ENCODE data around the gene MRM3. TPM values are rescaled to one million over a fixed set of nuclear protein-coding genes. Genes with fewer than 3 reads are reported as not detected.
"Not testable (repeated sequence)": the region's sequence is repeated elsewhere in the genome, so short reads cannot be mapped to it uniquely, and the experiment has no call there.

Gene MRM3
- total RNA-seq, 2 experiments from 2014 or later: 20.6 to 31.4 TPM

DNA sequence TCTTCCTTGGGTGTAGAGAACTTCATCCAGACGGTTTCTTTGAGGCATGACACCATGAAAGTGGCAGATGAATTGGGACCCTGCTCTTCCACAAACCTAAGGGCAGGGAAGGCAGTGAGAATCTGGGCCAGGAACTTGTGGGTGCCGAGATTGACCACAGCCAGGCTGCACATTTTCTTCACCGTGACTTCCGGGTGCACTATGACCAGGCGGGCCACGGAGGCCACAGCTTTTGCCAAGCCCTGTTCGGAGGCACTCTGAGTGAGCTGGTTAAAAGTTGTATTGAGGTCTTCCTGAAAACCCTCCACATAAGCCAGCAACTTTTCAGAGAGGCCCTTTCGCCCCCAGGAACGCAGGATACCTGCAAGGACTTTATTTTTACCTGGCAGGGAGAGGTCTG, 36.0 kb upstream of the MRM3 start:
- ATAC-seq: no peak
- Mint-ChIP-seq H3K36me3 (ENCODE audit: low read depth) (peaks cover 86% of the 10 kb centered on the region), H3K27ac (no peak overlapping the region), H3K4me1 (peaks cover 33% of the 10 kb centered on the region), H3K9me3 (ENCODE audit: low read depth) (peaks cover 4% of the 10 kb centered on the region), H3K4me3 (no peak overlapping the region), H3K27me3 (no peaks in the 10 kb centered on the region)
- intact Hi-C loops (cut with DNase I, micrococcal nuclease): no loop called here
- ChIA-PET POLR2A (no interaction called here), CTCF (interaction anchor here (0.8 to 1.3 kb wide), 2 partner anchors 25 to 36 kb away, joined by 3 read pairs; partner anchors contain the start of genes GLOD4 and MRM3)
- no peak for DNase-seq

DNA sequence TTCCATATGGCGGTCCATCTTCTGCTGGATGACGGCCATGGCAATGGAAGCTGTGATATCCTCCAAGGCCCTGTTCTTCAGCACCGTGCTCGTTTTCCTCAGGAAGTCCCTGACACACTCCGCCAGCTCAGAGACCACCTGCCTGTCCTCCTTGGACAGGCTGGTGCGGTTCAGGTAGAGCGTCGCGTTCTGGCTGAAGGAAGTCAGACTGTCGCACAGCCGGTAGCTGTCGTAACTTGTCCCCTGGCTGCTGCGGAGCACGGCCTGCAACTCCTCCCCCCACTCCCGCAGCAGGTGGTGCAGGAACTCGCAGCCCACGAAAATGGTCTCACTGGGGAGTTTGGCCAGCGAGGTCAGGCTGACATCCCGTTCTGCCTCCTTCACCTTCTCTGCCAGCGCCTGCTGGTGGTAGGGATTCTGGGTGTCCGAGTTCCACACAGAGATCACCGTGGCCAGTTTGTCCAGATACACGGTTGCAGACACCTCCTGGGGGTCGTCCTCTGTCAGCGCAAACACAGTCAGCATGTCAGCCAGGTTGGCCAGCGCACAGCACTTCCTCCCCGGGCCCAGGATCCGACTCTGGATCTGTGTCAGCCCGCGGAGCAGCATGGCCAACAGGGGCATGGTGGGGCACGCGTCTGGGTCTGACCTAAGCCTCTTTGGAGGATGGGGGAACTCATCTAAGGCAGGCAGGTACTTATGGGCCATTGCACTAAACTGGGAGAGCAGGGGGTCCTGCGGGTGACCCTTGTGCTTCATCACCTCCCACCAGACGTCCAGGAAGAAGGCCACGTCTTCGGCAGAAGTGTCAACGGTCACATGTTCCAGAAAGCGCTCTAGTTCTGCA, 35.1 kb upstream of the MRM3 start:
- POLR2A ChIA-PET: interaction anchor here (0.5 kb wide), 1 partner anchor 11 kb away, joined by 4 read pairs; no protein-coding TSS in a partner anchor
- Mint-ChIP-seq H3K4me3 (no peak overlapping the region), H3K27ac (no peak overlapping the region), H3K4me1 (peaks cover 31% of the 10 kb centered on the region), H3K27me3 (no peaks in the 10 kb centered on the region), H3K36me3 (ENCODE audit: low read depth) (peaks cover 82% of the 10 kb centered on the region), H3K9me3 (ENCODE audit: low read depth) (peaks cover 4% of the 10 kb centered on the region)
- CTCF ChIA-PET: interaction anchor here (1.3 kb wide), 1 partner anchor 35 kb away, joined by 3 read pairs; the partner anchor contains the start of genes GLOD4 and MRM3
- no peak for DNase-seq
- no peak for ATAC-seq
- intact Hi-C loops (cut with DNase I, micrococcal nuclease): no loop called here

- CTCF ChIA-PET; H3K27me3 Mint-ChIP-seq; H3K9me3 Mint-ChIP-seq (ENCODE audit: low read depth); DNase-seq; H3K4me3 Mint-ChIP-seq; ATAC-seq; intact Hi-C loops (cut with DNase I, micrococcal nuclease); POLR2A ChIA-PET: not testable (repeated sequence)
- Mint-ChIP-seq H3K4me1 (peaks cover 32% of the 10 kb centered on the region), H3K27ac (peak overlapping the region; percentile 29), H3K36me3 (ENCODE audit: low read depth) (peaks cover 71% of the 10 kb centered on the region)
Observed at GRCh38 chr17:748604-749003, 33.5 kb upstream of the MRM3 start.

DNA sequence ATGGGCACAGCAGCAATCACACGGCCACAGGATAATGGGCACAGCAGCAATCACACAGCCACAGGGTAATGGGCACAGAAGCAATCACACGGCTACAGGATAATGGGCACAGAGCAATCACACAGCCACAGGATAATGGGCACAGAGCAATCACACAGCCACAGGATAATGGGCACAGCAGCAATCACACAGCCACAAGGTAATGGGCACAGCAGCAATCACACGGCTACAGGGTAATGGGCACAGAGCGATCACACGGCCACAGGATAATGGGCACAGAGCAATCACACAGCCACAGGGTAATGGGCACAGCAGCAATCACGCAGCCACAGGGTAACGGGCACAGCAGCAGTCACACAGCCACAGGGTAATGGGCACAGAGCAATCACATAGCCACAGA, 32.8 kb upstream of the MRM3 start:
- DNase-seq; intact Hi-C loops (cut with DNase I, micrococcal nuclease); POLR2A ChIA-PET; ATAC-seq; H3K27me3 Mint-ChIP-seq; H3K9me3 Mint-ChIP-seq (ENCODE audit: low read depth): not testable (repeated sequence)
- H3K27ac Mint-ChIP-seq: peak overlapping the region; percentile 1
- peak overlapping the region; percentile 45 for H3K4me3 Mint-ChIP-seq
- peaks cover 64% of the 10 kb centered on the region for H3K36me3 Mint-ChIP-seq (ENCODE audit: low read depth)
- peaks cover 32% of the 10 kb centered on the region for H3K4me1 Mint-ChIP-seq
- CTCF ChIA-PET: interaction anchor here (0.6 kb wide), 1 partner anchor 1144 kb away, joined by 3 read pairs; no protein-coding TSS in a partner anchor

DNA sequence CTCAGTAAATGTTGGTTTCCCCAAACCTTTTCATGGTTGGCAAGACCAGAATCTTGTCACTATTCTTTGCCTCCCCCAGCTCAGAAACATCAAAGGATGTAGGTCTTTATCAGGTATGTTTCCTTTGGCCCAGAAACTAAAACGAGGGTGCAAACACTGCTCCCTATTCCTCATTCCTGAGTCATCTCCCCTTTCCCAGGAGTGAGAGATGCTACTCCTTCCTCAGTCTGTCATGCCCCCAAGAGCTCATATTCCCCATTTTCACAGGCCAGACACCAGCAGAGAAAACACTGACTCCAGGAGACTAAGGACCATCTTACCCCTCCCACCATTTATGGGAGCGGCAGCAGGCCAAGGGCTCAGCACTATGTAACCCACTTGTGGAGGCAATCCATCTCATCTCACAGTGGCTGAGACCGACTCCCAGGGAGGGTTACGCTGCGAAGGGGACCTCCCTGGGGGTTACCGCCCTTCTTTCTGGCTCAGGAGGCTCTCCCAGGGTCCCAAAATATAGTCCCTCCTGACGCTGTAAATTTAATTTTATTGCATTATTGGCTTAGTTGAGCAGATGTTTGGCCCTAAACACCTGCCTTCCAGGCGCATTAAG, 31.6 kb upstream of the MRM3 start:
- H3K9me3 Mint-ChIP-seq (ENCODE audit: low read depth): peaks cover 4% of the 10 kb centered on the region
- intact Hi-C loops (cut with DNase I, micrococcal nuclease): loop anchor here in 1 of 2 experiments (5.0 kb wide), 1 partner anchor 338 kb away; a partner anchor contains a TSS
- no peak for DNase-seq
- peak overlapping the region; percentile 97 for H3K27ac Mint-ChIP-seq
- no peaks in the 10 kb centered on the region for H3K27me3 Mint-ChIP-seq
- H3K4me3 Mint-ChIP-seq: peak overlapping the region; percentile 99
- ChIA-PET CTCF (interaction anchor here (0.7 to 2.1 kb wide), 5 partner anchors 9 to 246 kb away, joined by 3 to 7 read pairs (median 4); partner anchors contain the start of genes GLOD4, MRM3 and TIMM22), POLR2A (interaction anchor here (0.5 to 0.8 kb wide), 4 partner anchors 37 to 432 kb away, joined by 3 to 11 read pairs (median 6); partner anchors contain the start of gene NXN)
- H3K36me3 Mint-ChIP-seq (ENCODE audit: low read depth): peaks cover 57% of the 10 kb centered on the region
- no peak for ATAC-seq
- H3K4me1 Mint-ChIP-seq: peaks cover 32% of the 10 kb centered on the region

GRCh38 chr17:751269-752001, 30.7 kb upstream of the MRM3 start:
- peak; percentile 50 for ATAC-seq
- intact Hi-C loops (cut with DNase I, micrococcal nuclease): loop anchor here (1.0 to 5.0 kb wide), 9 partner anchors 19 to 607 kb away; partner anchors contain the start of genes VPS53 (in 2 of the 2), GLOD4 (in 1 of the 2), MRM3 (in 1 of the 2) and NXN (in 1 of the 2)
- Mint-ChIP-seq H3K36me3 (ENCODE audit: low read depth) (peaks cover 58% of the 10 kb centered on the region), H3K27me3 (no peaks in the 10 kb centered on the region), H3K4me1 (peaks cover 32% of the 10 kb centered on the region), H3K9me3 (ENCODE audit: low read depth) (peaks cover 4% of the 10 kb centered on the region), H3K27ac (peak overlapping the region; percentile 97), H3K4me3 (peak overlapping the region; percentile 99)
- ChIA-PET CTCF (interaction anchor here (0.6 to 2.1 kb wide), 6 partner anchors 8 to 80 kb away, joined by 3 to 7 read pairs (median 4); partner anchors contain the start of genes GLOD4 and MRM3), POLR2A (interaction anchor here (0.6 kb wide), 1 partner anchor 121 kb away, joined by 3 read pairs; no protein-coding TSS in a partner anchor)
- DNase-seq: peak; percentile 75

DNA sequence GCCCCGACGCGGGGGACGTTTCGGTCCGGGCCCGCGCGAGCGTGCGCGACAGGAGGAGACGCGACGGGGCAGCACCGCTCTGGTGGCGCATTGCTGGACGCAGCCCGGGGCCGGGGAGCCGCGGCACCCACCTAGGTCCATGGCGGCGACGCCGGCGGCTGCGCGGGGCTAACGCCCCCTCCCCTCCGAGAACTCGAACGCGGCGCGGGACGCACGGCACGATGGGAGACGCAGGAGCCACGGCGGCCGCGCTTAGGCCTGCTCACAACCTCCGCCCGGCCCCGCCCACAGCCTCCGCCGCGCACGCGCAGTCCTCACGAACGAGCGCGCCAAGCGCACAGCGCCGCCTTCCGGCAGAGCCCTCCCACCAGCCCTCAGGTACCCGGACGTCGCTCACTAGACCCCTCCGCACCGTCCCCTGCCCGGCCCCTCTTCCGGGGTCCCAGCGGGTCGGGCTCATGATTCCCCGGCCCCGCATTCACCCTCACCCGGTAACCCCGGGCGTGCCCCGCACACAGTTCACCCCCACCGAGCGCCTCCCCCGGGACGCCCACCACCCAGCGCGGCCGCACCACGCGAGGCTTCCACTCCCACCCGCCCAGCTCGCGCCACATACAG, 30.0 kb upstream of the MRM3 start, which contains the start of gene GEMIN4:
Gene GEMIN4 (minus strand): TSS at position 263 of the 618 bp plus-strand sequence. CDS start 122 bp downstream, at position 141.
- Mint-ChIP-seq H3K27ac (peak within 1 kb of the TSS; percentile 97), H3K4me1 (peaks cover 32% of the 10 kb centered on the region), H3K27me3 (no peaks in the 10 kb centered on the region), H3K36me3 (ENCODE audit: low read depth) (peaks cover 59% of the 10 kb centered on the region), H3K9me3 (ENCODE audit: low read depth) (peaks cover 4% of the 10 kb centered on the region), H3K4me3 (peak within 1 kb of the TSS; percentile 99)
- DNase-seq (peak; percentile 99), ATAC-seq (peak; percentile 86)
- intact Hi-C loops (cut with DNase I, micrococcal nuclease): loop anchor here (1.0 to 5.0 kb wide), 9 partner anchors 20 to 607 kb away; partner anchors contain the start of genes VPS53 (in 2 of the 2), GLOD4 (in 1 of the 2), MRM3 (in 1 of the 2) and NXN (in 1 of the 2)
- CTCF ChIA-PET: interaction anchor here (0.7 to 1.6 kb wide), 9 partner anchors 9 to 245 kb away, joined by 3 to 6 read pairs (median 4); partner anchors contain the start of gene TIMM22
- POLR2A ChIA-PET: interaction anchor here (0.6 to 0.8 kb wide), 2 partner anchors 30 to 120 kb away, joined by 3 to 5 read pairs; partner anchors contain the start of genes GLOD4 and MRM3

DNA sequence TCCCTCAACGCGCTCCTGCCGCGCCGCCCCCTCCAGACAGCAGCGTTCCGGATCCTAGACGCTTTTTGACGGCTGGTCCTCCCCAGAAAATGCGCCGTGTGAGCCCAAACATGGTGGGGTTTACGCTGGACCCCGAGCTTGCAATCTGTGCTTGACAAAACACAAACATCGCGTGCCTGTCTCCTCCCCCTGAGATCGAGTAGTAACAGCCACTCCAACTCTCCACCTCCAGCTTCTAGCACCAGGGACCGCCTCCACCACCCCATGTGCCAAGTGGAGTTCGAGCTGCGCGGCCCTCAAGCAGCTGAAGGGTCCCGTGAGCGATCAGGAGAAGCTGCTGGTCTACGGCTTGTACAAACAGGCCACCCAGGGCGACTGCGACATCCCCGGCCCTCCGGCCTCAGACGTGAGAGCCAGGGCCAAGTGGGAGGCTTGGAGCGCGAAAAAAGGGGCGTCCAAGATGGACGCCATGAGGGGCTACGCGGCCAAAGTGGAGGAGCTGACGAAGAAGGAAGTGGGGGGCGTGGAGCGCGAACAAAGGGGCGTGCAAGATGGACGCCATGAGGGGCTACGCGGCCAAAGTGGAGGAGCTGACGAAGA, 29.4 kb upstream of the MRM3 start:
- peak overlapping the region; percentile 95 for H3K27ac Mint-ChIP-seq
- peak; percentile 13 for ATAC-seq
- DNase-seq: peak; percentile 55

GRCh38 chr17:753418-753817, 28.7 kb upstream of the MRM3 start:
- intact Hi-C loops (cut with DNase I, micrococcal nuclease): loop anchor here (2.0 to 5.0 kb wide), 3 partner anchors 39 to 609 kb away; partner anchors contain the start of gene VPS53 (in 1 of the 2)
- Mint-ChIP-seq H3K27ac (peak overlapping the region; percentile 73), H3K4me3 (peak overlapping the region; percentile 55), H3K36me3 (ENCODE audit: low read depth) (peaks cover 48% of the 10 kb centered on the region), H3K4me1 (peaks cover 29% of the 10 kb centered on the region), H3K9me3 (ENCODE audit: low read depth) (peaks cover 4% of the 10 kb centered on the region), H3K27me3 (no peaks in the 10 kb centered on the region)
- no peak for DNase-seq
- ATAC-seq: no peak
- CTCF ChIA-PET: interaction anchor here (0.6 to 1.6 kb wide), 10 partner anchors 8 to 341 kb away, joined by 3 to 6 read pairs (median 4); partner anchors contain the start of genes GLOD4, MRM3 and TIMM22
- POLR2A ChIA-PET: no interaction called here

More for the DNA sequence above, 29.4 kb upstream of the MRM3 start:
- Mint-ChIP-seq H3K9me3 (ENCODE audit: low read depth) (peaks cover 4% of the 10 kb centered on the region), H3K27me3 (no peaks in the 10 kb centered on the region), H3K36me3 (ENCODE audit: low read depth) (peaks cover 55% of the 10 kb centered on the region), H3K4me3 (peak overlapping the region; percentile 99), H3K4me1 (peaks cover 32% of the 10 kb centered on the region)
- intact Hi-C loops (cut with DNase I, micrococcal nuclease): loop anchor here (1.0 to 5.0 kb wide), 9 partner anchors 20 to 608 kb away; partner anchors contain the start of genes VPS53 (in 2 of the 2), GLOD4 (in 1 of the 2), MRM3 (in 1 of the 2) and NXN (in 1 of the 2)
- ChIA-PET CTCF (interaction anchor here (0.6 to 1.6 kb wide), 12 partner anchors 9 to 530 kb away, joined by 3 to 6 read pairs (median 4); partner anchors contain the start of genes GLOD4, MRM3 and TIMM22), POLR2A (interaction anchor here (0.8 kb wide), 1 partner anchor 29 kb away, joined by 5 read pairs; the partner anchor contains the start of genes GLOD4 and MRM3)
